Measurements from ENCODE around the gene UGT1A7.

The UGT1A7 gene

DNA sequence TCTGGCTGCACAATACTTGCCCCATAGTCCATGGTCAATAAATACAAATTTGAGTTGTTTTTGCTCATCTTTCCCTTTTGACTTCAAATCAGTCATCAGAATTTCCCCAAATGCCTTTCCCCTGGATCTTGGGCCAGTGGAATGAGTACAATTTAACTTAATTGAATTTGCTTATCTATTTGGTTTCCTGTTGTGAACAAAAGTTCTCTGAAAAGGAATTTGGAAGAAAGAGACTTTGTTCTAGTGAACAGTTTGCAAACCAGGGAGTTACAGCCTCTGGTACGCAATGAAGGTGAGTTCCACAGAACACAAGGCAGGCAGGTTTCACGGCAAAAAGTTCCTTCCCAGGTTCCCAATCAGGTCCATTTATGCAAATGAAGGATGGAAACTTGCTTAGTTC, 77.1 kb downstream of the UGT1A7 start:
- TF ChIP-seq, protein P1, sequence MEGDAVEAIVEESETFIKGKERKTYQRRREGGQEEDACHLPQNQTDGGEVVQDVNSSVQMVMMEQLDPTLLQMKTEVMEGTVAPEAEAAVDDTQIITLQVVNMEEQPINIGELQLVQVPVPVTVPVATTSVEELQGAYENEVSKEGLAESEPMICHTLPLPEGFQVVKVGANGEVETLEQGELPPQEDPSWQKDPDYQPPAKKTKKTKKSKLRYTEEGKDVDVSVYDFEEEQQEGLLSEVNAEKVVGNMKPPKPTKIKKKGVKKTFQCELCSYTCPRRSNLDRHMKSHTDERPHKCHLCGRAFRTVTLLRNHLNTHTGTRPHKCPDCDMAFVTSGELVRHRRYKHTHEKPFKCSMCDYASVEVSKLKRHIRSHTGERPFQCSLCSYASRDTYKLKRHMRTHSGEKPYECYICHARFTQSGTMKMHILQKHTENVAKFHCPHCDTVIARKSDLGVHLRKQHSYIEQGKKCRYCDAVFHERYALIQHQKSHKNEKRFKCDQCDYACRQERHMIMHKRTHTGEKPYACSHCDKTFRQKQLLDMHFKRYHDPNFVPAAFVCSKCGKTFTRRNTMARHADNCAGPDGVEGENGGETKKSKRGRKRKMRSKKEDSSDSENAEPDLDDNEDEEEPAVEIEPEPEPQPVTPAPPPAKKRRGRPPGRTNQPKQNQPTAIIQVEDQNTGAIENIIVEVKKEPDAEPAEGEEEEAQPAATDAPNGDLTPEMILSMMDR (IDR thresholded peaks at IDR 0.05; ENCODE audit: low read depth, low read length, missing control alignments): no peak
- in situ Hi-C loops (cut with HindIII; ENCODE audit: low sequenced_read_pairs): no loop called here
- H3K4me3 ChIP-seq (ENCODE audit: low read depth, low read length): no peak overlapping the region
- no peak for DNase-seq (ENCODE audit: low read depth)

DNA sequence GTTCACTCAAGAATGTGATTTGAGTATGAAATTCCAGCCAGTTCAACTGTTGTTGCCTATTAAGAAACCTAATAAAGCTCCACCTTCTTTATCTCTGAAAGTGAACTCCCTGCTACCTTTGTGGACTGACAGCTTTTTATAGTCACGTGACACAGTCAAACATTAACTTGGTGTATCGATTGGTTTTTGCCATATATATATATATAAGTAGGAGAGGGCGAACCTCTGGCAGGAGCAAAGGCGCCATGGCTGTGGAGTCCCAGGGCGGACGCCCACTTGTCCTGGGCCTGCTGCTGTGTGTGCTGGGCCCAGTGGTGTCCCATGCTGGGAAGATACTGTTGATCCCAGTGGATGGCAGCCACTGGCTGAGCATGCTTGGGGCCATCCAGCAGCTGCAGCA, 78.3 kb downstream of the UGT1A7 start, which contains the start of gene UGT1A1:
TSS of gene UGT1A1 (plus strand) at position 228 of the 400 bp plus-strand sequence. CDS start at position 246, 18 bp downstream.
- TF ChIP-seq, protein P1 (IDR thresholded peaks at IDR 0.05; ENCODE audit: low read depth, low read length, missing control alignments): no peak
- no peak within 1 kb of the TSS for H3K4me3 ChIP-seq (ENCODE audit: low read depth, low read length)
- in situ Hi-C loops (cut with HindIII; ENCODE audit: low sequenced_read_pairs): no loop called here
- DNase-seq (ENCODE audit: low read depth): no peak

DNA sequence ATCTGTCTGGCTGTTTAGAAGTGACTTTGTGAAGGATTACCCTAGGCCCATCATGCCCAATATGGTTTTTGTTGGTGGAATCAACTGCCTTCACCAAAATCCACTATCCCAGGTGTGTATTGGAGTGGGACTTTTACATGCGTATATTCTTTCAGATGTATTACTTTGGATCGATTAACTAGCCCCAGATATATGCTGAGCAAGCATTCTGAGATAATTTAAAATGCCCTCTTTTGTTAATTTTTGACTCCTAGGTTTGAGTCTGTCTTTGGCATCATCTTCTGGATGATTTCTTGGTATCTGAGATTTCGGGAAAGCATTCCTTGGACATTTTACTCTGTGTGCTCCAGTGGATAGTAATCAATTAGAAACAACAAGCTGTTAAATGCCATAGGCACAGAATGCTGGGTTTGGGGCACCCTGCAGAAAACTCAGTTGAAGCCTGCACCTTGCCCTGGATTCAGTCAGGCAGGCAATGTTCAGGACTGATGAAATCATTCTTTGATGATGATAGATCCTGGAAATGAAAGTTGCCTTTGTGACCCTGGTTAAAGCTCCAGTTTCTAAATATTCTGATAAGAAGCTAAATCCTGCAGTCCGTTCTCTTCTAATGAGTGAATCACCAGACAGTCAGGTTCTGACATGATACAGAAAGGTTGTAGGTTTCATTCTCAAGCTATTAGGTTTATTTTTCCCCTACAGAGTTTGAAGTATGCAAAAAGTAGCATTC, 79.5 kb downstream of the UGT1A7 start:
- TF ChIP-seq, protein P1 (IDR thresholded peaks at IDR 0.05; ENCODE audit: low read depth, low read length, missing control alignments): no peak
- DNase-seq (ENCODE audit: low read depth): no peak
- in situ Hi-C loops (cut with HindIII; ENCODE audit: low sequenced_read_pairs): no loop called here
- H3K4me3 ChIP-seq (ENCODE audit: low read depth, low read length): no peak overlapping the region

DNA sequence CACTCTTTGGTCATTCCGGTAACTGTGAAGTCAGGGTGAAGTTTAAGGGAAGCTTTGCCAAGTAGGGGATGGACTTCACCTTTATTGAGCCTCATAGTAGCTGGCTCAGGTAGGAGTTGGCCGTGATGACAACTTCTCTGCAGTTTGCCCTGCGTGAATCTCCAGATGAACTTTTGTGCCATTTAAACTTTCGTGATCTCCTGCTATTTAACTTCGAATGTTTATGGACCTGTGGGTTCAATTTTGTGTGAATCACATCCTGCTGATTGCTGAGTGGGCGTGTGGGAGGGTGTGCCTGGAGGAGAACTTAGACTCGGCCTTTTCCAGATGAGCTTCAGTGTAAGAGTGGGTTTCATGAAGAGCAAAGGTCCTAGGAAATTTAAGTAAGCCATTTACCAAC, 82.6 kb downstream of the UGT1A7 start:
- in situ Hi-C loops (cut with HindIII; ENCODE audit: low sequenced_read_pairs): no loop called here
- no peak overlapping the region for H3K4me3 ChIP-seq (ENCODE audit: low read depth, low read length)
- TF ChIP-seq, protein P1 (IDR thresholded peaks at IDR 0.05; ENCODE audit: low read depth, low read length, missing control alignments): no peak
- no peak for DNase-seq (ENCODE audit: low read depth)

DNA sequence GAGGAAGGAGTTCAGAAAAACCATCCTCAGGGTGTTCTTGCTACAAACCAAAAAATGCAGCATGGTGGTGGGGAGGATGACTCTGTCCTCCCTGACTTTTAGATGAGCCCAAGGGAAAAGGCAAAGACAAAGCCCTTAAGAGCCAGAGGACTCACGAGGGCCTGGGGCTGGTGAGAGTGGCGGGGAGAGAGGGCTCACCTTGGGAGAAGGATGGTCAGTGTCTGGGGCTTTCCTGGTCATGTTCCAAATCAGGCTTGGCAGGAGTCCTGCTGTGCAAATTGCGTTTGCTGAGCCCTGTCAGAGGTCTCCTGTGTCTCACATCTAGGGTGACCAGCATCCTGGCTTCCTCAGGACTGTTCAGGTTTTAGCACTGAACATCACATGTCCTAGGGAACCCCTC, 83.1 kb downstream of the UGT1A7 start:
- in situ Hi-C loops (cut with HindIII; ENCODE audit: low sequenced_read_pairs): no loop called here

DNA sequence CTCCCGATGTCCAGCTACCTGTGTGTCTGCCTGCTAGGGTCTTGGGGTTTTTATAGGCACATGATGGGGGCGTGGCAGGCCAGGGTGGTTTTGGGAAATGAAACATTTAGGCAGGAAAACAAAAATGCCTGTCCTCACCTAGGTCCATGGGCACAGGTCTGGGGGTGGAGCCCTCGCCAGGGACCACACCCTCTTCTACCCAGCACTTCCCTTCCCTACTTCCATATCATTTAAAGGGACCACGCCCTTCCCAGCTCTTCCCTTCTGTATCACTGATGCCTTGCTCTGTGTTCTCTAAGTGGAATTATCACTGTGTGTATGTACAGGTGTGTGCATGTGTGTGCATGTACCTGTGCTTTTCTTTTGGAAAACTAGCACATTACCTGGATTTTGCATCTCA, 84.7 kb downstream of the UGT1A7 start:
- in situ Hi-C loops (cut with HindIII; ENCODE audit: low sequenced_read_pairs): no loop called here
- H3K4me3 ChIP-seq (ENCODE audit: low read depth, low read length): no peak overlapping the region
- TF ChIP-seq, protein P1 (IDR thresholded peaks at IDR 0.05; ENCODE audit: low read depth, low read length, missing control alignments): no peak
- DNase-seq (ENCODE audit: low read depth): no peak

More for the DNA sequence above, 83.1 kb downstream of the UGT1A7 start:
- TF ChIP-seq, protein P1 (IDR thresholded peaks at IDR 0.05; ENCODE audit: low read depth, low read length, missing control alignments): no peak
- DNase-seq (ENCODE audit: low read depth): no peak
- no peak overlapping the region for H3K4me3 ChIP-seq (ENCODE audit: low read depth, low read length)

Measured in astrocyte of the cerebellum (primary cell).